Liver (tissue), 3 donors: Measurements from ENCODE around the gene NUP214.

Experiments used
- CTCF ChIP-seq: fragments of 150-350 bp; IDR thresholded peaks from 2 replicates; pipeline ENCODE4 v1.5.1; 2017; ENCODE audit warnings: improper control_type of control experiment, low read depth, low read length; ENCODE audit not compliant: missing input control
- EGR1 ChIP-seq, 2 donors: IDR thresholded peaks; 2 replicates each; pipeline ENCODE4 v1.6.1; 2016 to 2018; ENCODE audit warnings: antibody characterized with exemption in 2 of 2, low read depth in 2 of 2
- GABPA ChIP-seq, 2 donors: IDR thresholded peaks in 1 of 2; conservative IDR thresholded peaks in 1 of 2; 2 replicates each; pipeline ENCODE4 v1.6.1; 2016; ENCODE audit warnings: antibody characterized with exemption in 2 of 2, mild to moderate bottlenecking in 1 of 2, moderate library complexity in 1 of 2
- JUND ChIP-seq, 2 donors: IDR thresholded peaks; 2 replicates each; pipeline ENCODE4 v1.6.1; 2016; ENCODE audit warnings: antibody characterized with exemption in 2 of 2
- TF ChIP-seq, protein P1 (sequence below): IDR thresholded peaks from 2 replicates; pipeline ENCODE4 v1.6.1; 2016; ENCODE audit warnings: antibody characterized with exemption, mild to moderate bottlenecking
- donor health status: healthy.
- donor health status: healthy.

- no peak for TF ChIP-seq CTCF
- no peak for TF ChIP-seq EGR1 (IDR thresholded peaks at IDR 0.05; ENCODE audit: low read depth in 2 of 2)
- no peak for TF ChIP-seq GABPA (IDR thresholded peaks at IDR 0.05 in 1 of 2, conservative IDR thresholded peaks at IDR 0.05 in 1 of 2)
- TF ChIP-seq, protein P1, sequence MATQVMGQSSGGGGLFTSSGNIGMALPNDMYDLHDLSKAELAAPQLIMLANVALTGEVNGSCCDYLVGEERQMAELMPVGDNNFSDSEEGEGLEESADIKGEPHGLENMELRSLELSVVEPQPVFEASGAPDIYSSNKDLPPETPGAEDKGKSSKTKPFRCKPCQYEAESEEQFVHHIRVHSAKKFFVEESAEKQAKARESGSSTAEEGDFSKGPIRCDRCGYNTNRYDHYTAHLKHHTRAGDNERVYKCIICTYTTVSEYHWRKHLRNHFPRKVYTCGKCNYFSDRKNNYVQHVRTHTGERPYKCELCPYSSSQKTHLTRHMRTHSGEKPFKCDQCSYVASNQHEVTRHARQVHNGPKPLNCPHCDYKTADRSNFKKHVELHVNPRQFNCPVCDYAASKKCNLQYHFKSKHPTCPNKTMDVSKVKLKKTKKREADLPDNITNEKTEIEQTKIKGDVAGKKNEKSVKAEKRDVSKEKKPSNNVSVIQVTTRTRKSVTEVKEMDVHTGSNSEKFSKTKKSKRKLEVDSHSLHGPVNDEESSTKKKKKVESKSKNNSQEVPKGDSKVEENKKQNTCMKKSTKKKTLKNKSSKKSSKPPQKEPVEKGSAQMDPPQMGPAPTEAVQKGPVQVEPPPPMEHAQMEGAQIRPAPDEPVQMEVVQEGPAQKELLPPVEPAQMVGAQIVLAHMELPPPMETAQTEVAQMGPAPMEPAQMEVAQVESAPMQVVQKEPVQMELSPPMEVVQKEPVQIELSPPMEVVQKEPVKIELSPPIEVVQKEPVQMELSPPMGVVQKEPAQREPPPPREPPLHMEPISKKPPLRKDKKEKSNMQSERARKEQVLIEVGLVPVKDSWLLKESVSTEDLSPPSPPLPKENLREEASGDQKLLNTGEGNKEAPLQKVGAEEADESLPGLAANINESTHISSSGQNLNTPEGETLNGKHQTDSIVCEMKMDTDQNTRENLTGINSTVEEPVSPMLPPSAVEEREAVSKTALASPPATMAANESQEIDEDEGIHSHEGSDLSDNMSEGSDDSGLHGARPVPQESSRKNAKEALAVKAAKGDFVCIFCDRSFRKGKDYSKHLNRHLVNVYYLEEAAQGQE, result no peak
- TF ChIP-seq JUND (IDR thresholded peaks at IDR 0.05), result no peak
These were observed 27.5 kb upstream of the NUP214 start for GRCh38 chr9:131097948-131098278.
